NCI-H2107 treated with DMSO at 0.1 percent for 48 hours (cell line): ENCODE measurements around the gene WARS2.

Source experiments
- DNase-seq: peaks from one replicate; lab custom pipeline; 2025; ENCODE audit not compliant: unreplicated experiment; lab: John Stamatoyannopoulos, UW

WARS2 gene

DNA sequence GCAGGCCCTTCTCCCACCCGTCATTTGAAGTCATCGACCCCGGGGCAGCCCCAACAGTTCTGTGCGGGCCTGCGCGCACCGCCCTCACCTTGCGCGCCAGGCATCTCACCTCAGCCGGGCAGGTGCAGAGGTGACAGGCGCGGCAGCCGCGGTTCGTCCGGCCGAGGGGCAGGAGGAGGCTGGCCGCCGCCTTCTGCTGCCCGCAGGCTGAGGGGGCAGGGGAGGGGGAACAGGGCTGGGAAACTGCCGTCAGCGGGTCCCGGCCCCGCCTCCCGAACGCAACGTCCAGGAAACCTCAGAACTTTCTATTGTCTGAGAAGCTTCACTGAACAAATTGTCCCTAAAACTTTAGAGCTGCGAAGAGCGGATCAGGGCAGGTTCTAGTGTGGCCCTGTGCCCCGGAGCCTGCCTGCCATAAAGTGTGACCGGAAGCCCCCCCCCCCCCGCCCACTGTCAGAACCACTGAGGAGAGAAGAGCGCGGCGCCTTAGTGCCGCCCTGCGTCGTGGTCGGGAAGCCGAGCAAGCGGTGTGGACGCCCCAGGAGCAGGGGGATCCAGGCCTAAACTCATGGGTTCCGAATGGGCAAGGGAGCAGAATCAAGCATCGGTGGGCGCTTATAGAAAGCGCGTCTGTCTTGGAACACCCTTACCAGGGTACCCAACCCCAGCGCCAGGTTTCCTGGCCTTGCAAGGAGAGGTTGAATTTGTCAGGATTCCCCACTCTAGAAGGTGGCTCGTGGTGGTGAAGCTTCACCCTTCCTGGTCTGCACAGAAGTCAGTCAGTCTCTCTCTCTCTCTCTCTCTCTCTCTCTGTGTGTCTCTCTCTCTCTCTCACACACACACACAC is 139.0 kb downstream of the WARS2 start:
- DNase-seq, result no peak

- no peak for DNase-seq
These were observed 139.9 kb downstream of the WARS2 start for GRCh38 chr1:119000371-119001180.

DNA sequence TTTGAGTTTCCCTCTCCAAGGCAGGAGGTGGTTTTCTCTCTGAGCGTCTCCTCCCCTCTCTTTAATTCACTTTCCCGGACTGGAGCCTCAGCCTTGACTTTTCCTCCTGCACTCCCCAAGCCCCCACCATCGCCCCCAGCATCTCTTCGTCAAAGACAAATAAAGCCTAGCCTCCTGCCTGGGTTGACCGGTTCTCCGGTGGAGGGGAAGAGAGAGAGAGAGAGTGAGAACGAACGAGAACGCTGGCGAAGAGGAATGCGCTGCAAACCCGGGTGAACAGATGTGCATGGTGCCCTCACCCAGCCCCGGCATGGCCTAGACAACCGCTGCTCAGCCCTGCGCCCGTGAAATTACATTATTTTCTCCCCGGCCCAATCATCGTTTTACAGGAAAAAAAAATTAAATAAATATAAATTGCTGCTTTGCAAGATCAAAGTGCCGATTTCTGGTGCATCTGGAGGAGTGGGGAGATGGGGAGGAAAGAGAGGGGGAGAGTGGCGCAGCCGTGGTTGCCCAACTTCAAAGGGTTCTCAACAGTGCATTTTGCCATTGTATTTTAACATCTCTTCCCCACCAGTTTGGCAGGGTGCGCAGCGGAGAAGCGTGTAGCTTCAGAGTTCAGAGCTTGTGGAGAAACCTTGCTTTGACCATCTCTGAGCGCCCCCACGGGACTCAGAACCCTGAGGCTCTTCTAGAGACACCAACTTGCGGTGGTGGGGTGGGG is 140.9 kb downstream of the WARS2 start:
- DNase-seq, result no peak

DNA sequence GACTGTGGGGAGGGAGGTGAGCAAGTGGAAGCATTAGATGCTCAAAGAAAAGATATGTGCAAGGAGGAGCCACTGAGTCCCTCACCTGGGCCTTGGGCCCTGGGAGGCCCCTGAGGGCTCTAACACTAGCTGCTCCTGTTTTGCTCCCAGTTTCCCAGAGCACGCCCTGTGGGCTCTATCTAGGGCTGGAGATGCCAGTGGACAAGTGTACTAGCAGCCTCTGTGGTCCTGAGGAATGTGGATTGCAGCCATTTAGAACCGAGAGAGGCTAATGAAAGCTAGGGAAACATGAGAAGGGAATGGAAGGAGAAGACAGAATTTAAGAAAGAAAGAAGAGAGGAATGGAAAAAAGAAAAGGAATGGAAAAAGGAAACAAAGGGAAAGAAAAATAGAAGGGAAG is 142.3 kb downstream of the WARS2 start:
- no peak for DNase-seq

DNA sequence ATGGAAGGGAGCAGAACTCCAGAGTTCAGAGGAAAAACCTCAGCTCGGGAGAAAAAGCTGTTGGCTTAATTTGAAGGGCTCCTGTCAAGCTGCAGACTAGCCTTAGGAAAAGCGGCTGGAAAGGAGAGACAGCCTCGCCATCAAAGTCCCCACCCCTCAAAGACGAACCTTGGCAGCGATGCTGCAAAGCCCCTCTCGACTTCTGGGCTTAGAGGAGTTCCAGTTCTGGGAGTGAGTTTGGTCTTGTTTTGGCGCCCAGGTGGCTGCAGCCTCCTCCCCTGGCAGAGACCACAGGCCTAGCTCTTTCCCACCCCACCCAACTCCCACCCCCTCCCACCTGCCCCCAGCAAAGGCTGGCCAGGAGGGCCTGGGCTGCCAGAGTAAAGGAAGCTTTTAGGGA is 143.2 kb downstream of the WARS2 start:
- DNase-seq, result no peak

- DNase-seq, result no peak
These were observed 145.0 kb downstream of the WARS2 start for GRCh38 chr1:118995312-118996016.

- no peak for DNase-seq
These were observed 146.8 kb downstream of the WARS2 start for GRCh38 chr1:118993700-118994026.

DNA sequence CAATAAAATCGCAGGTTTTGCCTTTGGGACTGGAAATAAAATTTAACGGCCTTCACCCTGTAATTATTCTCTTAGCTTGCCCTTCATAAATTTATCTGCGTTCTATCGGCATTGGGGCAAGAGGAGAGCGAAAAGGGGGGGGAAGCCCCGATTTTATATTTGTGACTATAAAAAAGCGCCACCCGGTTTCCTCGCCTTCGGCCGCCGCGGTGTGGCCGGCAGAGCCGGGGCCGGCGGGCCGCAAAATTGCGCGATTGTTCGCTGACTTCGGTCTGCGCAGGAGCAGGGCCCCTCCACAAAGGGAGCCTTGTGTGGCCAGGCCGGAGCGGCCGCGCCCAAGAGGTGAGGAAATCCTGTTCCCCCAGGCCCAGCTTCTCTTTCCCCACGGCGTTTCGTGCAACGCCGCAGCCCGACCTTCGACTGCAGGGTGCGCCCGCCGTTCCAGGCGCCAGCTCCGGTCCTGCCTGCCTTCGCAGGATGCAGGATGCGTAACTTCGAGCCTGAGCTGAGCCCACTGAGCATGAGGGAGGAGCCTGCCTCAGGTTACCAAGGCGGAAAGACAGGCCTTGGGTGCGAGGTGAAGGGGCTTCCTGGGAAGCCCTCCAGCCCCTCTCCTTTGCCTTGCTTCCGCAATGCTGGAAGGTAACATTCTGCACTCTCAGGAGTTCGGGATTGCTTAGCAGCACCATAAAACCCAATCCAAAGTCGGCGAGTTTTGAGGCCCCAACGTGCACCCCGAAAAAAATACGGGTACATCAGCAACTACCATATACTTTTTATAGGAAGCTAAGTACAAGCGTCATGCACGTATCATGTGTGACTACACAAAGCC is 147.4 kb downstream of the WARS2 start:
- DNase-seq, result no peak

DNA sequence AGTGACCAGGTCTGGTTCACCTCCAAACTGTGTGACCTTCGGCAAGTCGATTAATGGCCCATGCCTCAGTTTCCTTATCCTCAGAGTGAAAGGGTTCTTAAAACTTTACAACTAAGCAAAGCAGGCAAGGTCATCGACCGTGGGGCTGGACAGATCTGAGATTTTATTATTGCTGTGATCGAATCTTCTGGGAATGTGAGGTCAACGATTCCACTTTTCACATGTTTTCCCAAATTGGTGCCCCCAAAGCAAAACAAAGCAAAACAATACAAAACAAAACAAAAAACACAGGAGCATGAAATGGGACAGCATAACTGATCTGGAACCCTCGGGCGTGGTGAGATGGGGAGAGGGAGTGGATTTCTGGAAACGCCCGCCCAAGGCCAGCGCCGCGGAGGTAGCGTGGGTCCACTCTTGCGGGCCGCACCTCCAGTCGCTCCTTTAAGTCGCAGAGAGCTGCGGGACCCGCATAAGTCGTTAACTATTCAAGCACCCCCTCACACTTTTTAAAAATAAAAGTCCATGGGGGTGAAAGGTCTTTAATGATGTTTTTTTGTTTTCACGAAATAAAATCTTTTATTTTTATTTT is 148.1 kb downstream of the WARS2 start:
- DNase-seq, result no peak

DNA sequence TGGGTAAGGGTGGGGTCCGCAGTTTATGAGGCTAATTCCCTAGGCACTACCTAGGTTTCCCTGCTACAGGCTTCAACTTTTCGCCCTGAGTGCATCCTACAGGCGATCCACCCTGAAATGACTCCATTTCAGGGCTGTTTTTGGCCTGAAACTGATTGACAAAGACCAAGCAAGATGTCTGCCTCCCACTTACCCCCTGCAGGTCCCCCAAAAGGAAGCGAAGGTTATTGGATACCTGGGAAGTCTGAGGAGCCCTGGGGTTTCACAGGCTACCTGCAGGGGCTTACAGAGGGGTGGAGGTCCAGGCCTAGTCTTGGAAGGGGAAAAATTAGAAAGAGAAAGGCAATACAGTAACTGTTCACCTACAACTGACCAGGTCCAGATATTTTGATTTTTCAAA is 149.0 kb downstream of the WARS2 start:
- no peak for DNase-seq

GRCh38 chr1:118990513-118991152 is 149.8 kb downstream of the WARS2 start:
- no peak for DNase-seq

GRCh38 chr1:118989878-118990378 is 150.5 kb downstream of the WARS2 start:
- DNase-seq, result no peak

- DNase-seq, result no peak
These were observed 151.2 kb downstream of the WARS2 start for GRCh38 chr1:118989006-118989815.

DNA sequence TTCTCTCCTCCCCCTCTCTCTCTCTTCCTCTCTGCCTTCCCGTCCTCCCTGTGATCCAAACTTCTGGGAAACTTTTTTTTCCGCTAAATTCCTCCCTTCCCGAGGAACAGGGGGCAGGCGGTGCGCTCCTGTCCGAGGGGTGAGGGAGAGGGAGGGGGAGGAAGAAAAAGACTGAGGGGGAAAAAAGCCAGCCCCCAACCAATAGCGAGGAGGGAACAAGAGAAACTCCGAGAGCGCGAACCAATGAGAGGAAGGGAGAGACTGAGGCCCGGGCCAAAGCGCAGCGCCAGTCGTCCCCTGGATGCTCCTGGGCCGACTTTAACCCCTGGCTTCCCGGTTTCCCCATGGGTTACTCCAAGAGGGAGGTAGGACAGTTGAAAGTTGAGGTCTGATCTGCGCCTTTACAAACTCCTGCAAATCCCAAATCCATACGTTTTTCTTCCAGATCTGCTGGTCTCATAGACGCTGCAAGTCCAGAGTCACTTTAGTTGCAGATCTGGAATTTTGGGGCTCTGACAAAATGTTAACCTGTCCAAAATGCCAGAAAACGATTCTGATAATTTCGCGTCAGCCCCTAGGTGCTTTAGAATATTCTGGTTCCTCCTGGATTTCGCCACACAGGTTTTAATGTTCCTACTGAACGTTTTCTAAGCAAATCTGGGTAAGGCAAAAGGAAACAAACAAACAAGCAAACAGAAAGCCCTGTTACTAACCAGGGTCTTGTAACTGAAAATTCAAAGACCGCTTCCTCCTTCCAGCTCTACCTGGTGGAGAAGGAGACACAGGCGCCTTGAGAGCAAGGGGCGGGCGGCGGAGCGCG is 152.1 kb downstream of the WARS2 start, which contains the start of gene TBX15:
Gene TBX15 (minus strand): TSS at position 158 of the 820 bp plus-strand sequence. CDS start 548 bp downstream, outside the sequence.
- DNase-seq, result no peak

DNA sequence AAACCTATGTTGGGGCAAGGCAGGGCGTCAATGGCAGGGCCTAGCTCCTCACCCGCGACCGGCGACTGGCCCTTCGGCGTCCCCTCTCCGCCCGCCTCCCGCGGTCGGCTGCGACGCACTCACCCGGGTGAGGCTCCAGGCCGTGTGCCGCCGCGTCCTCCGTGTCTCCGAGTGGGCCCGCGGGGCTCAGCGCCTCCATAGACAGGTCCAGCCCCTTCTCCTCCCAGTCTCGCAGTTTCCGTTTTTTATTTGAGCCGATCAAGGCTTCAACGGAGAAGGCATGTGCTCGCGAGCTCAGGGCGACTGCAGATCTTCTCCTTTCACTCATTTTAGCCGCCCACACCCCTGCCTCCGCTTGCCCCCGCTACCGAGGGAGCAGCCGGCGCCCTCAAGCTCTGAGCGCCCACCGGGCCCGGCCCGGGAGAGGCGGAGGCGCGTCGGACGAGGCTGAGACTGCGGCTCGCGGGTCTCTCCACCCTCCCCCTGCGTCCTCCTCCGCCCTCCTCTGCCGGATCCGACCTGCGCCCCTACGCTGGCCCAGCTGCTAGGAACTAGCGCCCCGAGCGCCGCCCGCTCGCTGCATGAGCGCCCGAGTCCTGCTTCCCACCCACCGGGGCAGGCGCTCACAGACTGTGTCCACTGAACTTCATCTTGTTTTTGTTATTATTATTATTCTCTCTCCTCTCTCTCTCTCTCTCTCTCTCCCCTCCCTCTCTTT is 152.8 kb downstream of the WARS2 start:
- no peak for DNase-seq

DNA sequence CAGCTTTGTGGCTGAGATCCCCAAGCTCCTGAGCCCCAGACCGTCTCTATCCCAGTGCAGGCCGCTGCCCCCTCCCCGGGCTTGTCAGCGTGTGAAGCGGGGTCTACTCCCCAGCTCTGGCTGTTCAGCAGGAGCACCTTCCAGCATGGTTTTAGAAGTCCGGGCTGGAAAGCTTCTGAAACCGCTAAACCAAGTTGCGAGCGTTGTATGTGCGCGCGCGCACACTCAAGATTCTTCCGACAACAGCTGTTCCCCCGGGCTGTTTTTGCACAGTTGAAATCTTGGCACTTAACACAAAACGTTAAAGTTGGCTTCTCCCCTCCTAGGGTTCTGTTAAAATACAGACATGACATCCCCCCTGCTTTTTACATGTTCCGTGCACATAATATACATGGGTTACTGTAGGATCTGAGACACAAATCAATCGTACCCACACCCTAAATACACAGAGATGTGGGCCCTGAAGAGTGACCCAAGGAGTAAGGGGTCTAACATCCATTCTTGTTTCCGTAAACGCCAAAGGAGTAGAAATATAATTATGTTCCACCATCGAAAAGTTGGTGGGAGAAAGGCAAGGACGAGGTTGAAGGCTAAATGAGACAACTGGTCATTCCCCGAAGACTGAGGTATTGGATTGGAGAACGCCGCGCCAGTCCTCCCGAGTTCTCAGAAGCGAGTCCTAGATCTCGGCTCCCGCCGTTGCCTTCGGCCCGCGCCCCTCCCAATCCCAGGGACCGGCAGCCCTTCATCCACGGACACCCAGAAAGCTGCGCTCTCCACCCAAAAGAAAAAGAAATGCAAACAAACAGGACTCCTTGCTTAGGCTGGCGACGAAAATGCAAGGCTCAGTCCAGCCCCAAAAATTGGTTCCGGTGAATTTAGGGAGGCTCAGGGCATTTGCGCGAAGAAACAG is 153.6 kb downstream of the WARS2 start:
- no peak for DNase-seq
